Esophagus muscularis mucosa (tissue), 4 donors: Measurements from ENCODE around the gene DGCR2. TPM values are rescaled to one million over a fixed set of nuclear protein-coding genes. Genes with fewer than 3 reads are reported as not detected.

ENCODE experiments used
- DNase-seq: peaks from one replicate; pipeline ENCODE4 v3.0.0-alpha.2; 2017; ENCODE audit errors: extremely low spot score
- H3K27ac ChIP-seq, 4 donors: fragments of 200-600 bp; sonication (generic); replicated peaks in 1 of 4; 1 replicate in 3 of 4; 2 replicates in 1 of 4; pipeline ENCODE4 v1.5.1; 2016 to 2019; ENCODE audit warnings: mild to moderate bottlenecking in 1 of 4
- H3K27me3 ChIP-seq, 4 donors: fragments of 200-600 bp; sonication (generic); one replicate each; pipeline versions ENCODE4 v1.5.1 to v1.6.0; 2016 to 2019
- H3K36me3 ChIP-seq, 4 donors: fragments of 200-600 bp; sonication (generic); one replicate each; pipeline ENCODE4 v1.5.1; 2016 to 2019
- H3K4me1 ChIP-seq, 4 donors: fragments of 200-600 bp; sonication (generic); one replicate each; pipeline ENCODE4 v1.5.1; 2016 to 2019
- H3K4me3 ChIP-seq, 4 donors: fragments of 200-600 bp; sonication (generic); 1 replicate in 2 of 4; 2 replicates in 2 of 4; pipeline ENCODE4 v1.5.1; 2016 to 2019; ENCODE audit warnings: mild to moderate bottlenecking in 4 of 4, moderate library complexity in 1 of 4
- H3K9me3 ChIP-seq, 4 donors: fragments of 200-600 bp; sonication (generic); 1 replicate in 3 of 4; 2 replicates in 1 of 4; pipeline ENCODE4 v1.5.1; 2016 to 2019
- CTCF ChIP-seq, 3 experiments: fragments of 200-600 bp in 2 of 3; fragments of 450-650 bp in 1 of 3; sonication (generic) in 2 of 3; IDR thresholded peaks; one replicate each; pipeline ENCODE4 v1.5.1; 2017 to 2019; ENCODE audit warnings: antibody characterized with exemption in 3 of 3, mild to moderate bottlenecking in 2 of 3, moderate library complexity in 1 of 3
- EP300 ChIP-seq: sonication (generic); formaldehyde crosslinking; IDR thresholded peaks from one replicate; pipeline ENCODE4 v1.6.1; 2017; ENCODE audit warnings: antibody characterized with exemption
- POLR2A ChIP-seq: fragments of 450-650 bp; IDR thresholded peaks from one replicate; pipeline ENCODE4 v1.6.1; 2017; ENCODE audit warnings: antibody characterized with exemption, moderate library complexity, mild to moderate bottlenecking, low read depth
- POLR2AphosphoS5 ChIP-seq, 2 donors: sonication (generic); formaldehyde crosslinking; IDR thresholded peaks; one replicate each; pipeline ENCODE4 v1.6.1; 2017; ENCODE audit warnings: antibody characterized with exemption in 2 of 2
- WGBS: methylation state at CpG from one replicate; pipeline ENCODE4 v1.1.5; 2018; 5-methylcytosine and 5-hydroxymethylcytosine counted together
- intact Hi-C: fragments of 100-400 bp; cut with DNase I; formaldehyde crosslinking; loops from one replicate; pipeline ENCODE4 v1.15.1; 2023
- total RNA-seq, 4 donors: library from RNA; depleted of rRNA; stranded (reverse); fragments of >200 nt; gene quantifications; one replicate each; pipeline versions ENCODE4 v1.1.0 to v1.2.1, GENCODE V29; 2016

DGCR2 gene
- total RNA-seq, 4 donors from 2014 or later = 45.7 to 79.6 (median 65.4) TPM

- TF ChIP-seq POLR2AphosphoS5 (IDR thresholded peaks at IDR 0.05) (no peak), EP300 (no peak), CTCF (IDR thresholded peaks at IDR 0.05) (no peak), POLR2A (no peak)
- 95% methylated on average over 11 of the region's 17 CpGs for WGBS
- DNase-seq = no peak
- H3K36me3 ChIP-seq = no peaks in the 10 kb centered on the region
- H3K9me3 ChIP-seq = no peaks in the 10 kb centered on the region
- no peaks in the 10 kb centered on the region for H3K4me1 ChIP-seq
- intact Hi-C loops = no loop called here
- H3K4me3 ChIP-seq = no peak overlapping the region
- H3K27me3 ChIP-seq = peaks cover 0 to 82% (median 2%) of the 10 kb centered on the region in 4 donors
- H3K27ac ChIP-seq = no peak overlapping the region
Measured at GRCh38 chr22:18994056-18994455, 128.2 kb downstream of the DGCR2 start.

- H3K4me1 ChIP-seq = no peaks in the 10 kb centered on the region
- H3K27me3 ChIP-seq = peaks cover 0 to 70% (median 2%) of the 10 kb centered on the region in 4 donors
- no peak overlapping the region for H3K27ac ChIP-seq
- intact Hi-C loops = no loop called here
- H3K9me3 ChIP-seq = no peaks in the 10 kb centered on the region
- DNase-seq = no peak
- TF ChIP-seq POLR2AphosphoS5 (IDR thresholded peaks at IDR 0.05) (no peak), CTCF (IDR thresholded peaks at IDR 0.05) (no peak), EP300 (no peak), POLR2A (no peak)
- 94% methylated on average over 8 of the region's 10 CpGs for WGBS
- no peak overlapping the region for H3K4me3 ChIP-seq
- no peaks in the 10 kb centered on the region for H3K36me3 ChIP-seq
Measured at GRCh38 chr22:18992543-18993198, 129.5 kb downstream of the DGCR2 start.

GRCh38 chr22:18991821-18992442 is 130.3 kb downstream of the DGCR2 start:
- intact Hi-C loops = no loop called here
- H3K4me1 ChIP-seq = no peaks in the 10 kb centered on the region
- peaks cover 0 to 62% (median 2%) of the 10 kb centered on the region in 4 donors for H3K27me3 ChIP-seq
- H3K27ac ChIP-seq = no peak overlapping the region
- H3K9me3 ChIP-seq = no peaks in the 10 kb centered on the region
- WGBS = 89% methylated on average over 28 of the region's 33 CpGs
- no peak for DNase-seq
- no peak overlapping the region for H3K4me3 ChIP-seq
- H3K36me3 ChIP-seq = no peaks in the 10 kb centered on the region
- TF ChIP-seq POLR2AphosphoS5 (IDR thresholded peaks at IDR 0.05) (no peak), EP300 (no peak), POLR2A (no peak), CTCF (IDR thresholded peaks at IDR 0.05) (no peak)

GRCh38 chr22:18991138-18991432 is 131.1 kb downstream of the DGCR2 start:
- WGBS = 89% methylated on average over 3 of the region's 7 CpGs
- intact Hi-C loops = no loop called here

More at GRCh38 chr22:18991138-18991432, 131.1 kb downstream of the DGCR2 start:
- Histone ChIP-seq H3K36me3 (no peaks in the 10 kb centered on the region), H3K4me3 (no peak overlapping the region), H3K9me3 (no peaks in the 10 kb centered on the region), H3K27me3 (peaks cover 0 to 54% (median 2%) of the 10 kb centered on the region in 4 donors), H3K27ac (no peak overlapping the region), H3K4me1 (no peaks in the 10 kb centered on the region)
- TF ChIP-seq EP300 (no peak), CTCF (IDR thresholded peaks at IDR 0.05) (no peak), POLR2AphosphoS5 (IDR thresholded peaks at IDR 0.05) (no peak), POLR2A (no peak)
- DNase-seq = no peak
